GM19328 (cell line): ENCODE data around the gene TRIM22.
A peak's percentile ranks its signal among the peaks of the same experiment; 100 is the strongest.
"Not testable (repeated sequence)": the region's sequence is repeated elsewhere in the genome, so short reads cannot be mapped to it uniquely, and the experiment has no call there.

Experiments used
- ATAC-seq: cut with Tn5 transposase; IDR thresholded peaks from one replicate; pipeline ENCODE4 v1.9.1; 2021; ENCODE audit warnings: mild to moderate bottlenecking, moderate library complexity; ENCODE audit not compliant: unreplicated experiment

The TRIM22 gene, protein sequence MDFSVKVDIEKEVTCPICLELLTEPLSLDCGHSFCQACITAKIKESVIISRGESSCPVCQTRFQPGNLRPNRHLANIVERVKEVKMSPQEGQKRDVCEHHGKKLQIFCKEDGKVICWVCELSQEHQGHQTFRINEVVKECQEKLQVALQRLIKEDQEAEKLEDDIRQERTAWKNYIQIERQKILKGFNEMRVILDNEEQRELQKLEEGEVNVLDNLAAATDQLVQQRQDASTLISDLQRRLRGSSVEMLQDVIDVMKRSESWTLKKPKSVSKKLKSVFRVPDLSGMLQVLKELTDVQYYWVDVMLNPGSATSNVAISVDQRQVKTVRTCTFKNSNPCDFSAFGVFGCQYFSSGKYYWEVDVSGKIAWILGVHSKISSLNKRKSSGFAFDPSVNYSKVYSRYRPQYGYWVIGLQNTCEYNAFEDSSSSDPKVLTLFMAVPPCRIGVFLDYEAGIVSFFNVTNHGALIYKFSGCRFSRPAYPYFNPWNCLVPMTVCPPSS

DNA sequence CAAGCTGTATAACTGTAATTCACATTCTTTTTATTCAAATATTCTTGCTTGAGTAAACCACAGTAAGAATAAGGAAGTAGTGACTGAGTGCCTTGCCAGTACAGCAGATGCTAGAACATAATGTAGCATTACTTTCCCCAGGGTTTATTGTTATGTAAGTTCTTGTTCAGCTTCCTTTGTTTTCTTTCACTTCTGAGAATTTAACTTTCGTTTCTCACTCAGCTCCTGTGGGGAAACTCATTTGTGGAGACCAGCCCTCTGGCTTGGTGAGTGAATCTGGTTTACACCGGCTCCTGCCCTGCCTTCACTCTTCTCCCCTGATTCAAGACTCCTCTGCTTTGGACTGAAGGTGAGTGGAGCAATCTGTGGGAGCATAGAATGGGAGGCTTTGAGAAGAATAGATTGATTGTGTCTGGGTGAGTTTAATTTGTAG is at the start of gene TRIM22:
TSS of gene TRIM22 (plus strand) at position 240 of the 433 bp plus-strand sequence. CDS start 6,443 bp downstream, outside the sequence.
- peak; percentile 78 for ATAC-seq

DNA sequence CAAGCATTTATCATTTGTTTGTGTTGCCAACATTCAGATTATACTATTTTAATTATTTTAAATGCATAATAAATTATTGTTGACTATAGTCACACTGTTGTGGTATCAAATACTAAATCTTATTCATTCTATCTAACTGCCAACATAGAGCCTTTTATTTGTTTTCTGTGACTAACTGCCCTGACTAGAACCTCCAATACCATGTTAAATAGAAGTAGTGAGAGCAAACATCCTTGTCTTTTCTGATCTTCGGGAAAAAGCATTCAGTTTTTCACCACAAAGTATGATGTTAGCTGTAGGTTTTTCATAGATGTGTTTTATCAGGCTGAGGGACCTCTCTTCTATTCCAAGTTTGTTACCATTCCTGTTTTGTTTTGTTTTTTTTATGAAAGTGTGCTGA is 49.6 kb upstream of the TRIM22 start:
- no peak for ATAC-seq

DNA sequence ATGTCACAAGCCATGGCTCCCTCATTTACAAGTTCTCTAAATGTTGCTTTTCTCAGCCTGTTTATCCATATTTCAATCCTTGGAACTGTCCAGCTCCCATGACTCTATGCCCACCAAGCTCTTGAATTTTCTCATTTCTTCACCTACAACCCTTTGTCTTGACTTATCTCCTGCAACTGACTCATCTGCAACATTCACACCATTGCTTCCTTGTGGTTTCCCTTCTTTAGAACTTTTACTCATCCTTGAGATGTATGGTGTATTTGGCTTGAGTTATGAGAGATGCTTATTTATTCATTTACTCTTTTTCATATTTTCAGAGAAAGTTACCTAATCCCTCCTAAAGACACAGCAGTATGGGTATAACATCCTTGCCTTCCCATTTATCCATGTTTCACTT is 46.0 kb upstream of the TRIM22 start:
- no peak for ATAC-seq

DNA sequence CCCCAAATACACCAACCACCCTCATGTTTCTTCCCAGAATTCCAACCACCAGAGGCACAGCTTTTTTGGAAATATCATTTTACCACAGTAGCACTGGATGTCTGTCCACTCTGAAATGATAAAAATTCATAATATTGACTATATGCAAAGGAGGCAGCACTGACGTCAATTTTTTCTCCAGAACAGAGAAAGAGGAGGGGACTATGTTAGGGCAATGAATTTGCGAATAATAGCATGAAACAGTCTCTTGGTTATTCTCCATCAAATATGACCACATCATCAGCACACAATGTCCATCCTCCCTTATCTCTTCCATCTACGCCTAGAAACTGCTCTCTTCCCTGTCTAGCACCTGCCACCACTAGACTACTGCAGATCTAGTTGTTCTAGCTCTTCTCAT is 43.5 kb upstream of the TRIM22 start:
- no peak for ATAC-seq

DNA sequence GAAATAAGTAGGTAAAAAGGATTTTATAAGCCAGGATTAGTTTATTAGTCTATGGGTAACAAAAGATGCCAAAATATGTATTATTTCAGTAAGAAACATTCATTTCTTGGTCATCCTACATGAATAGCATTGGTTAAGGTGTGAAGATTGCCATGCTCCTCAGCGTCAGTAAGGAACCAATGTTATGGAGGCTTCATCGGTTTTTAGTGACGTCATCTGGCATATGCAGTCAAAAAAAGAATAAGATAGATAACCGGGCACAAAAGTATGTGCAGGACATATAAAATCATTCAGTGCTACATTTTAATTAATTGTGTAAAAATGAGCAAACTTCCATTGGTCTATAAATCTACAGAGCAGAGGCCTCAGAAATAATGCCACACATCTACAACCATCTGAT is 34.1 kb upstream of the TRIM22 start:
- ATAC-seq: no peak

DNA sequence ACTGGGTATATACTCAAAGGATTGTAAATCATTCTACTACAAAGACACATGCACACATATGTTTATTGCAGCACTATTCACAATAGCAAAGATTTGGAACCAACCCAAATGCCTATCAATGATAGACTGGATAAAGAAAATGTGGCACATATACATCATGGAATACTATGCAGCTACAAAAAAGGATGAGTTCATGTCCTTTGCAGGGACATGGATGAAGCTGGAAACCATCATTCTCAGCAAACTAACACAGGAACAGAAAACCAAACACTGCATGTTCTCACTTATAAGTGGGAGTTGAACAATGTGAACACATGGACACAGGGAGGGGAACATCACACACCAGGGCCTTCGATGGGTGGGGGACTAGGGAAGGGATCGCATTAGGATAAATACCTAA is 32.6 kb upstream of the TRIM22 start:
- not testable (repeated sequence) for ATAC-seq

DNA sequence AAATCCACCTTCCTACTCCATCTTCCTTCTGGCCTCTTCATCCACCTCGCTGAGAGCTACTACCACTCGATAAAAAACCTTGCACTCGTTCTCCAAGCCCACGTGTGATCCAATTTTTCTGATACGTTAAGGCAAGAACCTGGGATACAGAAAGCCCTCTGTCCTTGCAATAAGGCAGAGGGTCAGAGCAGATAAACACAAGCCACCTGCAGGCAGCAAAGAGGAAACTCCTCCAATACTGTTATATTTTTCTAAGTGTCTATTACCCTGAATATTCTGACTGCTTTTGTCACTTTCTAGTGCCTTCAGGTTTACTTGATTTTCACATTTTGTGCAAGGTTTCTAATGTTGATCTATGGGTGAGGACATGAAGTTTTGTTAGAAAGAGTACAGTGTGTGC is 31.3 kb upstream of the TRIM22 start:
- ATAC-seq: no peak

DNA sequence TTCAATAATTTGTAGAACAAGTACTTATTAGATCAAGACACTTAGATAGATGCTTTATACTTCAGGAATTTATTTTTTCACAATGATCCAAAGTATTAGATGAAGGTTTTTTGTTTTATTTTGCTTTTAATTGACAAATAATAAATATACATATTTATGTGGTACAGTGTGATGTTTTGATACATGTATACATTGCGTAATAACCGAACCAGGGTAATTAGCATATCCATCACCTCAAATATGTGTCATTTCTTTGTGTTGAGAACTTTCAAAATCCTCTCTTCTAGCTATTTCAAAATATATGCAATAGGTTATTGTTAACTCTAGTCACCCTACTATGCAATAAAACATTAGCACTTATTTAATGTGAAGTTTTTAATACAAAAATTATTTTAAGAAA is 26.1 kb upstream of the TRIM22 start:
- ATAC-seq: no peak

DNA sequence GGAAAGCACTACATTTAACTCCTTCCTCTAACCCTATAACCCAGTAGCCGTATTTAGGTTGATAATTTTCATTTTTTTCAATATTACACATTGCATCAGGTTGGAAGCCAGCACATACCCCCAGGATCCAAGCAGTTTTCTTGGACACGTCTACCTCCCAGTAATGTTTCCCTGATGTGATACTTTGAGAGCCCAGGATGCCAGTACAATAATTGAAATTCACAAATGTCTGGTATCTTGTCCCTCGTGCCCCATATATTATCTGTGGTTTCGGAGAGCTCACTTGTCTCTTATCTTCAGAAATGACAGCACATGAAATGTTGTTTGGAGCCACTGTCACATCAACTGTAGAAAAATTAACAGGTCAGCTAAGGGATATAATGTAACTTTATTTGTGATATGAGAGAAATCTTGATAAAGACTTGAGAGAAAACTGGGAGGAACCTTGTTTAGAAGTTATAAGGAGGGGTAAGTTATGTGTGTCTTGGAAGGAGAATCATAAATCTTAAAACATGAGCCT is 24.5 kb upstream of the TRIM22 start:
- ATAC-seq: no peak

DNA sequence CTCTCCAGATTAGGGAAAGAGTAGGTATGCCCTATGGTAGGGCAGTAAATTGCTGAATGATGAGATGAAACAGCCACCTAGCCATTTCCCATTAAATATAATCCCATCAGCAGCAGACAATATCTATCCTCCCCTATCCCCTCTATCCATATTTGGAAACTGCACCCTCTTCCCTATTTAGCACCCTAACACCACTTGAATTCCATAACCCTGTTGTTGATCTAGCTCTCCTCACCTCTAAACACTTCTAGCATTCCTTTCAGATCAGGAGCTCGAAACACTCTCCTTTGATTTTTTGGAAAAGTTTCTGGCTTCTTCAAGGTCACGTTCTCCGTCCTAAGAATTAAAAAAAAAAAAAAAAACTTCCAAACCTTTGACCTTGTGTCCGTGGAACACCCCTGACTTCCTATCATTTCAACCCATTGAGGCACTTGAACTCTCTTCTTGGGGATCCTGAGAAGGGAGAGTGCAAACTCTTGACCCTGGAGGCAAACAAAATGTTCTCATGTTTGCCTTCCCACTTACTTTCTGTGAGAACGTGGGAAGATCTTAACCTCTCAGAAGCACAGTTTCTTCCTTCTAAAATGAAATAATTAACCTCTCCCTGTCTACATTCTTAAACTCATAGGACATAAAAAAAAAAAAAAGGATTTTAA is 23.7 kb upstream of the TRIM22 start:
- ATAC-seq: no peak

DNA sequence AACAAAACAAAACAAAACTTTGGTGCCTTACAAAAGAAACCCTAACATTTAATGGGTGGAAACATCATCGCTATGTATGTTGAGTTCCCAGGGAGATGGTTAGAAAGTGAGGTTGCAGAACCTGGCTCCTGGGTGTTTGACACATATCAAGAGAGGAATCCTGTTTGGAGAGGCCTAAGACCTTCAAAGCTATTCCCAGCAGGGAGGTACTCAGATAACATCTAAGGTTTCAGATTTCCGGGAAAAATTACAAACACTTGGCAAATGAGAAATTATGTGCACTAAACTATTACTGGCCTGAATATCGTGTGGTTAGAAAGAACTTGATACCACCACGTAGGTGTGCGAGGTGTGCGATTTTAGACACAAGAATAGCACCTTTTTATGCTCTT is 23.2 kb upstream of the TRIM22 start:
- no peak for ATAC-seq

DNA sequence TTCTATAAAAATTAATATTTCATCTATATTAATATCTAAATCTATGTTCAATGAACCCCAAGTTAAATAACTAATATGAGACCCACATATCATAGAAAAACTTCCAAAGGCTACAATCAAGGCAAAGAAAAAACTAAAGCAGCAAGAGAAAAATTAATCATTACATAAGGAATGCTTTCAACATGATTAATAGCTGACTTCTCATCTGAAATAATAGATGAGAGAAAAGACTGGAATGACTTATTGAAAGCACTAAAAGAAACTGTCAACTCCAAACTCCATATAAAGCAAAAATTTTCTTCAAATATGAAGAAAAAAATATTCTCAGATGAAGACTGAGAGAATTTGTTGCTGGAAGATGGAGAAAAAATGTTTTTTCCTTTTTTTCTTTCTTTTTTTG is 17.8 kb upstream of the TRIM22 start:
- no peak for ATAC-seq

DNA sequence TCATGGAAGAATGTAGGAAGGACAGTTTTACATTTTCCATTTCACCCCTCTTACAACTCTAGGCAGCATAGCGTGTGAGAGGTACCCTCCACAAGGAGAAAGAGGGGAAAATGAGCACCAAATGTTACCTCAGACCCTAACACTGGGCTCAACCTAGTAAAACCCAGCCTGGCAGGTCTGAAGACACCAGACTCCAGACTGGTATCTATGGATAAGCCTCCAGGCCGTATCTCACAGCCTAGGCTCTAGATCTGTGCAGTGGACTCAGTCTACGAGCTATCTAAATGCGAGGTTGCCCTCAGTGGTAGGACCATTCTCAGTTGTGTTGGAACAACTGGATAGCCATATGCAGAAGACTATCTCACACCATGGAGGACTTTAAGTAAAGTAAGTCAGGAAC is 15.2 kb upstream of the TRIM22 start:
- no peak for ATAC-seq

DNA sequence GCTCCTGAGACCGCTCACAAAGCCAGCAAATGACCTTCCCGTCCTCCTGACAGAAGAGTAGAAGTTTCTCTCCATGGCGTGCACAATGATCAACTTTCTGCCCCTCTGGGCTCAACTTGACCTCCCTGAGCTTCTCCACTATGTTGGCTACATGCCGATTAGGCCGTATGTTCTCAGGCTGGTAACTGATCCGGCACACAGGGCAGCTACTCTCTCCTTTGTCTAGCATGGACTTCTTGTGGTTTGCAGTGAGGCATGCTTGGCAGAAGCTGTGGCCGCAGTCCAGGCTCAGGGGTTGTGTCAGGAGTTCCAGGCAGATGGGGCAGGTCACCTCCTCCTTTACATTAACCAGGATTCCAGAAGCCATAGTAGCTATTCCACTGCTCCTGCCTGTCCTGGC is 9.8 kb upstream of the TRIM22 start:
- ATAC-seq: no peak

DNA sequence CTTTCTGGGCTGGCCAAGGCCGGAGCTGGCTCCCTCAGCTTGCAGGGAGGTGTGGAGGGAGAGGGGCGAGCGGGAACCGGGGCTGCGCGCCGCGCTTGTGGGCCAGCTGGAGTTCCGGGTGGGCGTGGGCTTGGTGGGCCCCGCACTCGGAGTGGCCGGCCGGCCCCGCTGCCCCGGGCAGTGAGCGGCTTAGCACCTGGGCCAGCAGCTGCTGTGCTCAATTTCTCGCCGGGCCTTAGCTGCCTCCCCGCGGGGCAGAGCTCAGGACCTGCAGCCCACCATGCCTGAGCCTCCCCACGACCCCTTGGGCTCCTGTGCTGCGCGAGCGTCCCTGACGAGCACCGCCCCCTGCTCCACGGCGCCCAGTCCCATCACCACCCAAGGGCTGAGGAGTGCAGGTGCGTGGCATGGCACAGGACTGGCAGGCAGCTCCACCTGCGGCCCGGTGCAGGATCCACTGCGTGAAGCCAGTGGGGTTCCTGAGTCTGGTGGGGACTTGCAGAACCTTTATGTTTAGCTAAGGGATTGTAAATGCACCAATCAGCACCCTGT is 6.6 kb upstream of the TRIM22 start:
- not testable (repeated sequence) for ATAC-seq

DNA sequence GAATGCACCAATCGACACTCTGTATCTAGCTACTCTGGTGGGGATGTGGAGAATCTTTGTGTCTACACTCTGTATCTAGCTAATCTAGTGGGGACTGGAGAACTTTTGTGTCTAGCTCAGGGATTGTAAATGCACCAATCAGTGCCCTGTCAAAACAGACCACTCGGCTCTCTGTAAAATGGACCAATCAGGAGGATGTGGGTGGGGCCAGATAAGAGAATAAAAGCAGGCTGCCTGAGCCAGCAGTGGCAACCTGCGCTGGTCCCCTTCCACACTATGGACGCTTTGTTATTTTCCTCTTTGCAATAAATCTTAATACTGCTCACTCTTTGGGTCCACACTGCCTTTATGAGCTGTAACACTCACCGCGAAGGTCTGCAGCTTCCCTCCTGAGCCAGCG is 6.0 kb upstream of the TRIM22 start:
- not testable (repeated sequence) for ATAC-seq

DNA sequence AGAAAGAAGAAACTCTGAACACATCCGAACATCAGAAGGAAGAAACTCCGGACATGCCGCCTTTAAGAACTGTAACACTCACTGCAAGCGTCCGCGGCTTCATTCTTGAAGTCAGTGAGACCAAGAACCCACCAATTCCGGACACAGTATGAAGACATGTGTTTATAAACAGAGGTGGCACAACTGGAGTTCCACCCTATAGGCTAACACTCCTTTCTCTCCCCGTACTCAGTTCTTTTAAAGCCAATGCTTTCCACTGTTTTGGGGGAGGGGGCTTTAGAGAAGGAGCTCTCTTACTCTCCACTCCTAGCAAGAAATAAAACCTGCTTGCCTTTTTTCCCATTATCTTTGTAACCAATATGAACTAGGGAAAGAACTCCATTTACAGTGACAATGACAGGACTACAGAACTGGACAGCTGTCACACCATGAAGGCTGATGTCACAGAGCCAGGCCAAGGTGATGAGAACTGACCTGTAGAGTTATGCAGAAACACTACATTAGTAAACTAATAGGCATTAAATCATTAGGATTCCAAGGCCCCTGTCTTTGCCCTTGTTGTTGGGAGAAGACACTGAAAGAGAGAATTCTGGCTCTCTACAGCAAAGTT is 5.4 kb upstream of the TRIM22 start:
- no peak for ATAC-seq

DNA sequence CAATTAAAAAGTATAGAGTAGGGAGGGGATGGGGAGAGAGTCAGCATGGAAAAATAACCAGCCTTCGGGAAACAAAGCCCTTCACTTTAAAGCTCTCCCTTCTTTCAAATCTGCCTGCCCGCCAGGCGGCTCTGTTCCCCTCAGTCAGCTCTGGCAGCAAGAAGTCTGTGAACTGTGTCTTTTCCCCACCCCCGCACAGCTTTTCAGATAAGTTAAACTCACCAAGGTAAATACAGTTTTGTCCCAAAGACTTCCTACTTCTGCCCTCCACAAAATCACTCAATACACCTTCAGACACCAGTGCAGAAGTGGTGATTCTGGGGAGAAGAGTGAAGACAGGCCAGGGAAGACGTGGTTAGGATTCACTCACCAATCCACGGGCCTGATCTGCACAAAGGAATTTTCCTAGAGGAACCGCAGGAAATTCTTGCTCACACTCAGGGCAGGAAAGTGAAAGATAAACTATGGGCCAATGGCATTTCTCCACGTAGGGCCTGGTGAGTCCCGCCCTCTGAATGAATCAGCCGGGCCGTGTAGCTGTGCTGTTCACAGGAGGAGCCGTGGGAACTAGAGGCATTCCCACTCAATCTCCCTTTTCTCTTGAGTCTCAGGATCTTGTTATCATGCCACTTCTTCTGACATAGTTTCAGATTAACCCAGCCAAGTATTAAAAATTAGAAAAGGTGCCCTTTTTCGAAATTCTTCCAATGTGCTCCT is 4.8 kb upstream of the TRIM22 start, which contains the start of gene TRIM5:
TSS of gene TRIM5 (minus strand) at position 429 of the 717 bp plus-strand sequence. CDS start 4,897 bp downstream, outside the sequence.
- ATAC-seq: peak; percentile 64

DNA sequence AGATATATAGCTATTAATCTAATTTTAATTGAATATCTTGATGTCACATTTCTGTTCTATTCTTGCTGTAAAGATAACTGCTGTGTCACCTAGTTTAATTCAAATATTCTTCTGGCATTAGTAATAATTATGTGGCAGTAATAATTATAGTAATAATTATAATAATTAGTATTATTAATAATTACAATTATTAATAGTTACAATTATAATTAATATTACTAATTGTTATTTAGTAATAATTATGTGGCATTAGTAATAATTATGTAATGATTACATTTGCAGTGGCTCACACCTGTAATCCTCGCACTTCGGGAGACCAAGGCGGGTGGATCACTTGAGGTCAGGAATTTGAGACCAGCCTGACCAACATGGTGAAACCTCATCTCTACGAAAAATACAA is 3.2 kb upstream of the TRIM22 start:
- ATAC-seq: no peak

DNA sequence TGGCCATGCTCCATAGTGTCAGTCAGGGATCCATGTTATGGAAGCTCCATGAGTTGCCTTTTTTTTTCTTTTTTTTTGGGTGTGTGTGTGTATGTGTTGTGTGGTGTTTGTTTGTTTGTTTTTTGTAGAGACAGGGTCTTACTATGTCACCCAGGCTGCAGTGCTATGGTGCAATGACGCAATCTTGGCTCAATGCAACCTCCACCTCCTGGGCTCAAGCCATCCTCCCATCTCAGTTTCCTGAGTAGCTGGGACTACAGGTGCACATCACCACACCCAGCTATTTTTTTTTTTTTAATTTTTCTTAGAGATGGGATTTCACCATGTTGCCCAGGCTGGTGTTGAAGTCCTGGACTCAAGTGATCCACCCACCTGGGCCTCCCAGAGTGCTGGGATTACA is 1.1 kb upstream of the TRIM22 start:
- ATAC-seq: no peak

DNA sequence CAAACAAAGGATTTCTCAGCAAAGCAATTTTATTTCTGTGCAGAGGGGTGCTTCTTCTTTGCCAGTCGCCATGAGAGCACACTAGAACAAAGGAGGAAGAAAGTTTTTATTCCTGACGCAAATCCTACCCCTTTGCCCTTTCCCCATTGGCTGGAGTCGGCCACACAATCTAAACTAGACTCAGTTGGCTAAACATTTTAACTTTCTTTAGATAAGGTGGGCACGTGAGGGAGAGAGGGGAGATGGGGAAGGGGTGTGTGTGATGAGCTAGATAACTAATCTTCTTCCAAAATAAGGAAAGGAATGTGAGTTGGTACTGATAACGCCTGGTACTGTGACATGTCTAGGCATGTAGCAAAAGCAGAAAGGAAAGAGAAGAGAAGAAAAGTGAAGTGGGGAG is 626 bp downstream of the TRIM22 start:
- ATAC-seq: no peak
